Stimulated activated CD8-positive, alpha-beta memory T cell treated with anti-CD3 and anti-CD28 coated beads, Interleukin-15, amount 100 ng/mL, for 4 hours (primary cell): ENCODE measurements around the gene SLIT3.

Experiments
- DNase-seq, 2 donors: peaks; one replicate each; pipeline ENCODE4 v3.0.0-alpha.2; 2020; ENCODE audit warnings: low read depth in 2 of 2

The SLIT3 gene

DNA sequence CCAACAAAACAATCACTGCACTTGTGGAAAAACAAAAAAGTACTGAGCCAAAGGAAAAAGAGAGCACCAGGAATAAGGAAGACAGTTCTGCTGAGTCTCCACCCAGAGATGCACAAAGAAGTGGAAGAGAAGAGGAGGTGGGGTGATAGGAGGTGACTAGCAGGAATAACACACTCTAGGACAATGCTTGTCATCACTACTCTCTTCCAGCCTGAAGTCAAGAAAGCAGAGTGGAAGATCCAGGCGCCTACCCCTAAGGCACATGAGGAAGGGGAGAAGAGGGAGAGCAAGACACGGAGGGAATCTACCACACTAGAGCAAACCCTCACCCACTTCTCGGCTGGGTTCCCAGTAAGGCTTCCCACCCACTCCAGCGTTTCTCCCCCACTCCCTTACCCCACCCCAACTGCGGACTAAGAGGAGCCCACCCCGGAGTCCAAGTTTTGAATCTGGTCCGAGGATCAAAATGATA, 1.7 kb downstream of the SLIT3 start:
- no peak for DNase-seq

DNA sequence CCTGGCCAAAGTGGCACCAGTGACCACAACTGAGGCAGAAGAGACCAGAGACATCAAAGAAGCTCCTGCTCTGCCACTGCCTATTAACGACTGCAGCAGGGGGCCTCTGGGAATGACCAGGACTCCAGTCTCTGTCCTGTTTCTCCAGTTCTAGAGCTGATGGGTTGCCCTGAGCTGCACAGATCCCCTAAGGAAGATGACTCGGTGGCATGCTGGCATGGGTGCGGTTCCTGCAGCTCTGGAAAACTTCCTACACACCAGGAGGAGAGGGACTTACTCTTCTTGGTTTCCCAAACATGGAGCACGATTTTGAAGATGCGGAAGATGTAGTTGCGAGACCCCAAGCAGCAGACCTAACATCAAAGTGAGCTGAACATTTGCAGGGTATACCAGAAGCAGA, 2.7 kb downstream of the SLIT3 start:
- DNase-seq, result no peak

DNA sequence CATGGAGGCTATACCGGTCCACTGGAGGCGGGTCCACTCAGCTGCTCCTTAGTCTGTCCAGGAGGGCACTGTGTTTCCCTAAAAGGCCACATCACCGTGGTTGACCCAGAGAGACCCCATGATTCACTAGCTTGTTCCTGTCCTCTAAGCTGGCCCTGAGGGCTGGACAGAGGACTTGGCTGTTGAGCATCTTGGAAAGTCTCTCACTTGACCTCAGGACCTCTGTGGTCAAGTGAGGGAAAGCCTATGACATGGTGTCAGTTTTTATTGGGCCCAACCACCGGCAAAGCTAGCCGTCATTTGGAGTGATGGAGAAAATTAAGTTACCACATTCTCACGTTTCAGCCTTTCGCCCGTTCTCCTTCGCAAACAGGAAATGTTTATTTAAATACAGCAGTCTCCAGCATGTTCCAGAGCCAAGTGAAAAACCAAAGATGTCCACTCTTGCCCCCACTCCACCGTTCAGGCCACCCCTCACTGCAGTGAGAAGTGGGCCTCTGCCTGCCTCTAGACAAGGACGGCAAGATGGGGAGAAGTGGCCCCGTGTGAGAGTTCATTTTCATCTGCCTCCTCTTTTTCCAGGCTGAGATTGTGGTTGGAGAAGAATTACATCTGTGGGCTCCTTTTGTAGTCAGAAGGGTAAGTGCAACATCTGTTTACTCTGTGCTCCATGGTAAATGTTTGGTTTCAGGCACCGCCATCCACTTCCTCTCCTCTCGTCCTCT, 4.4 kb downstream of the SLIT3 start:
- DNase-seq, result no peak

DNA sequence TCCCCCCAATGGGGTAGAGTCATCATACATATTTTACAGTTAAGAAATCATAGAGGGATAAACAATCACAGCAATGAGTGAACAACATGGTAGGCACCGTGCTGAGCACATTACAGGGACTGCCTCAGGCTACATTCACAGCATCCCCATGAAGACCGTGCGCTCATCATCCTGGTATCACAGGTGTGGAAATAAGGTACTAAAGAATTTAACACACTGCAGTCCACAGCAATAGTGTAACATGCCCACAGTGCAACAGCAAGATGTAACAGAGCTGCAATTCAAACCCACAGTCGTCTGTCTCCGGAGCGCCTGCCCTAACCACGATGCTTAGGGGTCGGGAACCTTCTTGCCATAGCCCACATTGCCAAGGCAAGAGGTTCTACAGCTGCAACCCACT, 5.6 kb downstream of the SLIT3 start:
- DNase-seq, result no peak

DNA sequence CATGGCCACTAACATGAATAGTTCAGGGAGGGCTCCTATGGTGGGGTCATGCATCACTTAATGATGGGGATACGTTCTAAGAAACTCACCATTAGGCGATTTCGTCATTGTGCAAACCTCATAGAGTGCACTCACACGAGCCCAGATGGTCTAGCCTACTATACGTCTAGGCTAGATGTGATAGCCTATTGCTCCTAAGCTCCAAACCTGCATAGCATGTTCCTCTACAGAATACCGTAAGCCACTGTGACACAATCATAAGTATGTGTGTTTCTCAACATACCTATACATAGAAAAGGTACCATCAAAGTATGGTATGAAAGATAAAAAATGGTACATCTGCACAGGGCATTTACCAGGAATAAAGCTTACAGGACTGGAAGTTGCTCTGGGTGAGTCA, 6.3 kb downstream of the SLIT3 start:
- no peak for DNase-seq

DNA sequence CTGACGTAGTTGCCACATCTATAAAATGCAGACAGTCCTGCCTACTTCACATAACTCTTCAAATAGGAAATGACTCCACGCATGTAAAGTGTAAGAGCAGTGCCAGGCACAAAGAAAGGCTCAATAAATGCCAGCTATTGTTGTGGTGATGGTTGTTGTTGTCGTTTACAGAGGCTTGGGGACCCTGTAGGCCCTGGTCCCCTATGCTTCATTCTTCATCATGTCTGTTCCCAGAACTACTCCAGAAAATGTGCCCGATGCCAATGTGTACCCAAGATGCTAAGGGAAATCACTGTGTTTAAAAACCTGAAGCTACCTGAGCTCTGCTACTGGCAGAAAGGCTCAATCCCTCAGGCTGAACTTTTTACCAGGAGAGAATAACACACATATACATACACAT, 9.1 kb downstream of the SLIT3 start:
- no peak for DNase-seq

DNA sequence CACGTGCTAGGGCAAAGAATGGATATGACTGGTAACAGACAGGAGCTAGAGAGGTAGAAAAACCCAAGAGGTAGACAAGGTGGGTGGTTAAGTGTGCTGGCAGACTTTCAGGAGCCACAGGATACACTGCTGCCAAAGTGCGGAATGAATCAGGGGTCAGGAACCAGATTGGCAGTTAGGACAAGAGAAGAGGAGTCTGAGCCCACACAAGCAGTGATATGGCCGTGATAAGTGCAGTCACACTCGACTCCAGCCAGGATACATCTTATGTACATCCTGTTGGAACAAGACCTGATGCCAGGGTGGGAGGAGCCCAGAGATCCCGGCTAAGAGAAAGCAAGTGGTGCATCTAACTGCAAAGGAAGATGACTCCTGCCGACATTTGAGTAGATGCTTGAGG, 10.0 kb downstream of the SLIT3 start:
- DNase-seq, result no peak

DNA sequence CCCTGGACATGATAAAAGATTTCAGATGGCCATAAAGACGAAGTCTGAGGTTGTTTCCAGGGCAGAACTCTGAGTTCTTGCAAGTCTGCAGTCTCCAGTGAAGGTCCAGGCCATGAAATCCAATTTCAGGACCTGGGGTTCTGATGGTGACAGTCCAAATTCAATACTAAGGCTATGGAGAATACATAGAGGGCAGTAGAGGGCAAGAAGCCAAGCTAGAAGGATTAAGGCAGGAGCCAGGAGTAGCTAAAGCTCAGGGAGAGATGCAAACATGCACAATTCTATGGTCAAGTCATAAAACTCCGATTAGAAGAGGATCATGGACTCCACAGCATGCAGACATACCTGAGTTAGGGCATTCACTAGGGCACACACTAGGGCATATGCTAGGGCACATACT, 11.4 kb downstream of the SLIT3 start:
- DNase-seq, result no peak

DNA sequence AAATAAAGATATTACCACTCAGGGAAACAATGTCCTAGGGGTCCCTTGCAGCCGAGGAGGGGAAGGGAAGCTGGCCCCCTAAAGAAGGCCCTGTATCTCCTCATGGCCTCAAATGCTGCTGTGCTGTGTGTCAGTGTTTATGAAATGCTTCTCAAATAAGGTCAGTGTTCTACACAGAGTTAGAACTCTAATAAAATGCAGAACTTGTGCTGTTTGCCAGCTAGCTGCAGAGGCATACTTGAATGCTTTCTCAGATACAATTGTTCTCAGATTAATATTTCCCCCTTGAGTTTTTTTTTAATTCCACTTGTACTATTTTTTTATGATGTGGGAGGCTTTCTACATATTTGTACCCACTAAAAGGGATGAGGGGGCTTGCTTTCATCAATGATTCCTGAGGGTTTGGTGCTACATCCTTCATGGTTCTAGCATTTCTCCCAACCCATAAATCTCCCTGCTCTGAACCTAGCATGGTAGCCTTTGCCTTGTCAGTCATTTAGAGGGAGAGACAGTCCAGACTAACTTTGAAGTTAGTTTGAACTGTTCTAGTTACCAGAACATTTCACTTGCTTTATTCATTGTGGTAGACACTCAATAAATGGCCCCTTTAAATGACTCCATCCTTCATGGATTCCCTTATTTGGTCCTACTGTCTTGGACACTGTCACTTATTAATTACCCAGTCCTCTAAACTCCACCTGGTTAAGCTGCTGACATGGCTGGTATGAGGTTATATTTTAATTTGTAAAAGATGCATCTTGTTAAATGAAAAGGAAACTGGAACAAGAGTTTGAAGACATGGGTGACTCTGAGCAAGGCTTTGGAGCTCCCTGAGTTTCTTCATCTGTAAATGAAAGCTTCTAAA, 12.6 kb downstream of the SLIT3 start:
- no peak for DNase-seq

DNA sequence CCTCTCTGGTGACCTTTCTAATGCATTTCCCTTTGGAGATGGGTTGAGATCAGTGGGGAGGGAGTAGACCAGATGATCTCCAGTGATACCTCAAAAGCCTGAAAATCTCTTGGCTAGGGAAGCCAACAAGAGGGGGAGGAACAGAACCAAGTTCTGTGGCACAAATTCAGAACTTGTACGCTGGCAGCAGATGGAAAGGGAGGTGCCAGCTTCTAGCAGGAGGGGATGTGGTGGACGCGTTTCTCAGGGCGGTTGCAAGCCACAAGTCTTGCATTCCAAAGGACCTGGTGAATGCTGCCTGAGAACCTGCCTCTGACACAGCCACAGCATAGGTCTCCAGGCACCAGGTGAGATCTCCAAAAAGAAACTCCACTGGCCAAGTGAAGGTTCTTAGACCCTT, 13.4 kb downstream of the SLIT3 start:
- no peak for DNase-seq

DNA sequence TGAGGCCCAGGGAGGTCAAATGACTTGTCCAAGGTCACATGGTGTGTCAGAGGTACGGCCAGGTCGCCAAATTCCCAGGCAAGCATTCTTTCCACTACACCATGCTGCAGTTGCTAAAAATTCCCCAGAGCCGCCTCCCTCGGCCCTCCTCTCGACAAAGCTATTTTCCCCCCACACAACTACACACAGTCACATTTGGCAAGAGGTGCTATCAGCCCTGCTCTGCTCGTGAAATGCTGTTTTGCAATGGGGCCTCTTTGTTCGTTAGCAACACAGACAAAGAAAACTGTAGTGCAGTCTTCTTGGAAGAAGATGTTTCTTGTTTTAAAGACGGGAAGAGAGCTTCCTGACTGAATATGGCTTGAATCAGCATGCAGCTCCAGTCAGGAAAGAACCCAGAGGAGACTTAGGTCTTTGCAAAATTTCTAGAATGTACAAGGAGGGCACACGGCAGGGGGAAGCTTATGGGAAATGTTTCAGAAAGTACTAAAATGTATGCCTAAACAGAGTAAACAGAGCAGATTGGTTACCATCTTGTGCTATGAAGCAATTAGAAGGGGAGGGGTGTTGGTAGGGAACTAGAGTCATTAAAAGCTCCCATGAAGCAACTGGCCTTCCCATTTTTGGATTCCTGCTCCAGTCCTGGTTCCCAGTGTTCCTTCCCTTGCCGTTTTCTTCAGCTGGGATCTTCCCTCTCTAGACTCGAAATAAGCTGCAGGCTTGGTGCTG, 14.2 kb downstream of the SLIT3 start:
- no peak for DNase-seq

DNA sequence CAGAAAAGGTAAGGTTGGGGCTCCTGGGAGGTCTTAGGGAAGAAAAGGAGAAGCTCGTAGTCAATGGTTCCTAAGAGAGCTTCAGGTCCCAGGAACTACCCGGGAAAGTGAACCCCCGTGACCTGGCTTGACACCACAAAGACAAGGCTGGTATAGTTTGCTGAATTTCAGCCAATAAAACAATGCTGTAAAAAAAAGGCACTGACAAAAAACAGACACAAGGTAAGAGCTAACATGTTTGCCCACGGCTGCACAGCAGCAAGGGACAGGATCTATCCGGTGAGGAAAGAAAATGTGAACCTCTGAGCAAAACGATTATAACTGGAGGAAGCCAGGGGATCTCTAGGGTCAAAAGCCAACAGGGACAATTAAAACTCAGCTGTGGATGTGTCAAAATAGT, 17.1 kb downstream of the SLIT3 start:
- no peak for DNase-seq

DNA sequence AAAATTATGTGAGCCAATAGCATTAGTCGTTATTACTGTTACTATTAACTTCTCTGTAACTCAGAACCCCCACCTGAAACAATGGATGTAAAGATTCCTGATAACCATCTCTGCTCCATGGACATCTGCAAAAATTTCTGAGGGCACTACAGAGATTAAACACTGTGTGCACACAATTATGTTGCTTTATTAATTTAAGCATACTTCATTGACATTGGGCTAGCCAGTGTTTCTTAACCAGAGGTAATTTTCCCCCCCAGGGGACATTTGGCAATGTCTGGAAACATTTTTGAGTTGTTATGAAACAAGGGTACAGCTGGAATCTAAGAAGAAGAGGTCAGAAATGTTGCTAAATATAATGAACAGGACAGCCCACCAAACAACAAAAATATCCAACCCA, 19.3 kb downstream of the SLIT3 start:
- DNase-seq, result no peak

DNA sequence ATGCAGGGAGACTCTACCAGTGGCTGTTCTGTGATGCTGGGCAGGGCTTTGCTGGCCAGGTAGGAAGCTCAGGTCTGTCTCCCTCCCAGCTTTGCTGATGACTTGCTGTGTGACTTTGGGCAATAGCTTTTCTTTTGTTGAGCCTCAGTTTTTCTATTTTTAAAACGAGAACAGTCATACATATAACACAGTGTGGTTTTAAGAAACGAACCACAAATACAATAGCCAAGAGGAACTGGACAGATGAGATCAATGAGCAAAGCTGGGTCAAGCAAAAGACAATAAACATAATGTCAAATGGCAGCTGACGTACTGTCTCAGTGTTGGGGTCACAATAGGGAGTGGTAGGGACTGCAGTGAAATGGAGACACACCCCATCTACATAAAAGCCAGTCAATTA, 20.2 kb downstream of the SLIT3 start:
- DNase-seq, result no peak

DNA sequence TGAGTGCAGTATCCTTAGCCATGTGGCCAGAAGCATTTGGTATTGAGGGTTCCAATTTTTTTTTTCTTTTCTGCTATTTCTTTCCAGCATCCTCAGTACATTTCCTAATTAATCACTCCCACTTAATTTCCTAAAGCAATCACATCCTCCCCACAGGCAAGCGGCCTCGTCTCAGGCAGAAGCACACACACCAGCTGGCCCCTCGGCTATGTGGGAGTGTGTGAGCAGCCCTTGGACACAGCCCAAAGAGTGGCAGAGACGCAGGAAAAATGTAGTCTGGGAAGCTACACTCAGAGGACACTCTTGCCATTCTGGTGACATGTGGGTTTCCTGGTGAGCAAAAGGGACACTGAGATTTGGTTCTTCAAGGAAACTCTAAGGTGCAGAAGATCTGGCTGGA, 20.7 kb downstream of the SLIT3 start:
- no peak for DNase-seq

DNA sequence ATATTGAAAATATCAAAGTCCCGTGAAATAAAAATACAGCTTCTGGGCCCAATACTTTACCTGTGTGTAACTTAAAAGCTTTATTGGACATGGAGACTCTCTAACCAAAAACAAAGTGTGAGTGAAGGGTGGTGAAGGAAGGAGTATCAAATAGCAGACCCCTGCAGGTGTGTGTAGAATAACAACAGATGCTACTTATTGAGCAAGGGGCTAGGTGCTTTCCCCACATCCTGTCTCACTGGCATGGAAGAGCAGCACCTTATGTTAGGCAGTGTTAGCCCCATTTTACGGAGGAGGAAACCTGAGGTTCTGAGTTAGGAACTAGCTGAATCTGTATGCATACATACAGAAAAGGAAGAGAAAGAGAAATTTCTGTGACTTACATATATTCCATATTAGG, 21.8 kb downstream of the SLIT3 start:
- DNase-seq, result no peak

DNA sequence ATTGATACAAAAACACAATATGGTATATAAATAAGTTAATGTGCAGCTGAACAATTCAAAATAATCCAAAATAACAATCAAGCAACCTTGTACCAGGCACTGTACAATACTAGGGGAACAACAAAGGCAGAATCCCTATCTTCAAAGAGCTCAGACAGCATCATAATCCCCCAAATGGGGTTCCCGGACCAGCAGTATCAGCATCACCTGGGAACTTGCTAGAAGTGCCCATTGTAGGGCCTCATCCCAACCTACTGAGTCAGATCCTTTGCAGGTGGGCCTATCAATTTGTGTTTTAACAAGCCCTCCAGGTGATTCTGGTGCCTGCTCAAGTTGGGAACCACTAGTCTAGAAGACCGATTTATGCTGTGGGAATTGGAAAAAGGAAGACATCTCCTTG, 27.1 kb downstream of the SLIT3 start:
- DNase-seq, result no peak

DNA sequence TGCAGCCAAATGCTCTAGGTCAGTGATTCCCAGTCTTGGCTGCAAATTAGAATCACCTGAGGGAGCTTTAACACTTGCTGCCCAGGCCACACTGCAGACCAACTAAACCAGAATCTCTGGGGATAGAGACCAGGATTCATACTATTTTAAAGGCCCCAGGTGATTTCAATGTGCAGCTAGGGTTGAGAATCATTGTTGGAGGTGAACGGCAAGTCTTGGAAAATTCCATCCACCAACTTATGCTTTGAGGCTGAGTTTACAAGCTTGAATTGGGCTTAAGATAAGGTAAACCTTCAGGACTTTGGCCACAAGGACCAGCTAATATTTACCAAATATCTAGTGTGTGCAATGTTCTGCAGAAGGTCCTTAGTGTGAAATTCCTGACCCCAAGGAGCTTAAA, 27.5 kb downstream of the SLIT3 start:
- no peak for DNase-seq

DNA sequence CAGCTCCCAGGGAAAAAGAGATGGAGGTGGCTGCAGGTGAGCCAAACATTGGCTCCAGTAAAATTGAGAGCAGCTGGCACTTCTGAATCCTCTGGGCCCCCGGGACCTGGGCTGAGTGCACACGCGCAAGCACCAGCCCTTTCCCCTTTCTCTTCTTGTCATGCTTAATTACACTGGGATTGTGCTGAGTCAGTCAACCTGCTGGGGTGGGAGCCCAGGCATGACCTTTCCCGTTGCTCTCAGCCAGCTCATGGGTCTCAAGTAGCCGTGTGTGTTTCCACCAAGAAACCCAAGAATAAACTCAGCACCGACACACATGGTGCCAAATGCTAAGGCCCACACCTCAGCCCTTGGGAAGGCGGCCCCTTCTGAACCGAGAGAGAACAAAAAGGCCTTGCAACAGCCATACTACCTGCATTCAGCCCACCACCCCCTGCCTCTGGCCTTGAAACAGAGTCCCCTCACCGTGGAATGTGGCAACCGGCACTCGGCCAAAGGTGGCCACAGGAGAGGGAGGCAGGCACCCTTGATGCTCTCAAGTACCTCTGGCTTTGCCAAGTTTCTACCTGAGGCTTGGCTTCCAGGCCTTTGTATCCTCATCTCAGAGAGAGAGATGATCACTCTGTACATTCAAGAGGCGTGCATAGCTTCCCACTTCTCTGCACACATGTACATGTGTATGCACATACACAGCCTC, 28.1 kb downstream of the SLIT3 start:
- DNase-seq, result no peak

DNA sequence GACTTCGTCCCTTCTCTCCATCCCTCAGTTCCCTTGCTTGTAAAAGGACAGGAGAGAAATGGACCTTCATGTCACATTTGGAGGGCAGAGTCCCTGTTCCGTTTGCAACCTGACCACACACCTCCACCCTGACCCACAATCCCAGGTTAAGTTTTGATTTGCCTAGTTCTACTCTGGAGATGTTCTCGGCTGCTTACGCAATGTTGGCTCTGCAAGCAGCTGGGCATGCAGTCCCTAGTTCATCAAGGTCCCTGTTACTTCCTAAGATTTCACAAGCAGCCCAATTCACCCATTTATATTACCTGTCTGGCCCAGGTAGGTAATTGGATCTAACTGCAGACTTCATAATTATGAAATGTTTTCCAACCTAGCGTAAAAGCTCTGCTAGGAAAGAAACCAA, 28.8 kb downstream of the SLIT3 start:
- DNase-seq, result no peak

DNA sequence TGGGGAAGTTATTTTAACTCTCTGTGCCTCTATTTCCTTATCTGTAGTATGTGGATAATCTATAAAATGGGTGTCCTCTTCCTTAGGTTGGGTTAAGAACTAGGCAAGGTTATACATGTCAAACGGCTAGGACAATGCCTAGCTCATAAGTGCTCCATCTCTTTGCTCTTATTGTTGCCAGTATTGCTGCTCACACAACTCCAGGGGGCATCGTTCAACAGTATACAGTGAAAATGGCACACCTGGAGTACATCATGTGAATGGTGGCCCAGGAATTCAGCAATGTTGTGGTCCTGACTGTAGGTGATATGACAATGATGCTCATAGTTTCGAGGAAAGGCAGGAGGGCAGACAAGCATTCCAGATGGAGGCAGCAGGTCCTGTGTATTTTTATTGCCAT, 30.1 kb downstream of the SLIT3 start:
- no peak for DNase-seq

DNA sequence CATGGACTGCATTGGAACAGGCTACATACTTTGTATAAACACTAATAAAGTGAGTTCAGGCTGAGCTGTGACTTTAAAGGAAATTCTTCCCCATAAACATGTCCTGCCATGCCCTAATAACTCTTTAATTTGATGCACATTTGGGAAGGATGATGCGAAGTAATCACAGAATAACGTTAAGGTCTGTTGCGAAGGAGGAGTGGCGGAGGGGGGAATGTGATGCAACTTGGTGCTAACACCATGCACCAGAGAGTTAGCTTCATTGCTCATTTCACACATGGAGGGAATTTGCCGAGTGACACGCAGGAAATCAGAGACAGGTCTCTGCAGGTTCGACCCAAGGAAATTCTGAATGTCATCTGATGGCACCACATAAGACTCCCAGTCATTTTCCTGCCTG, 32.9 kb downstream of the SLIT3 start:
- no peak for DNase-seq
